Measurements from ENCODE around the gene GARIN5A. TPM values are rescaled to one million over a fixed set of nuclear protein-coding genes. Genes with fewer than 3 reads are reported as not detected.

Gene GARIN5A
- total RNA-seq, 2 experiments from 2014 or later, result 0.59 to 0.63 TPM

GRCh38 chr19:50496189-50497021, 19.8 kb upstream of the GARIN5A start:
- Histone ChIP-seq H3K4me2 (ENCODE audit: low read length) (no peak overlapping the region), H3K27ac (ENCODE audit: low read depth, low read length, poor library complexity, severe bottlenecking) (no peak overlapping the region), H3K79me2 (ENCODE audit: insufficient read depth, low read depth, low read length) (no peaks in the 10 kb centered on the region), H4K20me1 (ENCODE audit: insufficient read depth, low read length) (no peaks in the 10 kb centered on the region), H3K36me3 (ENCODE audit: insufficient read depth, low read length) (no peaks in the 10 kb centered on the region), H3K9me2 (ENCODE audit: insufficient read depth, low read length) (no peaks in the 10 kb centered on the region), H2AFZ (ENCODE audit: low read length) (no peak overlapping the region), H3K4me3 (ENCODE audit: low read depth, low read length, poor library complexity, severe bottlenecking) (no peak overlapping the region), H3K9me3 (ENCODE audit: low read length) (no peaks in the 10 kb centered on the region), H3K4me1 (ENCODE audit: insufficient read depth, low read length, poor library complexity, severe bottlenecking) (peaks cover 11% of the 10 kb centered on the region)
- ChIA-PET CTCF (ENCODE audit: unreplicated experiment) (no interaction called here), POLR2A (no interaction called here)
- DNase-seq (ENCODE audit: low spot score), result no peak
- TF ChIP-seq CTCF (conservative IDR thresholded peaks at IDR 0.05; ENCODE audit: low read length) (no peak), EZH2phosphoT487 (IDR thresholded peaks at IDR 0.05; ENCODE audit: borderline replicate concordance, low read depth, low read length) (no peak)
- intact Hi-C loops (cut with micrococcal nuclease; ENCODE audit: unreplicated experiment), result no loop called here
- BruUV-seq (replicated peaks), result no TSS peak

- BruUV-seq (replicated peaks), result no TSS peak
- Histone ChIP-seq H3K27ac (ENCODE audit: low read depth, low read length, poor library complexity, severe bottlenecking) (no peak overlapping the region), H3K9me3 (ENCODE audit: low read length) (no peaks in the 10 kb centered on the region), H3K9me2 (ENCODE audit: insufficient read depth, low read length) (no peaks in the 10 kb centered on the region), H3K4me1 (ENCODE audit: insufficient read depth, low read length, poor library complexity, severe bottlenecking) (peaks cover 2% of the 10 kb centered on the region), H3K4me3 (ENCODE audit: low read depth, low read length, poor library complexity, severe bottlenecking) (no peak overlapping the region), H3K36me3 (ENCODE audit: insufficient read depth, low read length) (no peaks in the 10 kb centered on the region), H3K79me2 (ENCODE audit: insufficient read depth, low read depth, low read length) (no peaks in the 10 kb centered on the region), H4K20me1 (ENCODE audit: insufficient read depth, low read length) (no peaks in the 10 kb centered on the region), H3K4me2 (ENCODE audit: low read length) (no peak overlapping the region), H2AFZ (ENCODE audit: low read length) (no peak overlapping the region)
- no peak for TF ChIP-seq CTCF (conservative IDR thresholded peaks at IDR 0.05; ENCODE audit: low read length)
- TF ChIP-seq EZH2phosphoT487 (IDR thresholded peaks at IDR 0.05; ENCODE audit: borderline replicate concordance, low read depth, low read length), result no peak
- intact Hi-C loops (cut with micrococcal nuclease; ENCODE audit: unreplicated experiment), result no loop called here
- ChIA-PET CTCF (ENCODE audit: unreplicated experiment) (no interaction called here), POLR2A (no interaction called here)
- no peak for DNase-seq (ENCODE audit: low spot score)
Observed at GRCh38 chr19:50495020-50495531, 18.4 kb upstream of the GARIN5A start.

Measured in OCI-LY7 (cell line).